Posterior cingulate gyrus (tissue), 11 donors: Measurements from ENCODE around the gene CNOT6L.
"Not testable (repeated sequence)": the region's sequence is repeated elsewhere in the genome, so short reads cannot be mapped to it uniquely, and the experiment has no call there.

ENCODE experiments used
- DNase-seq, 10 donors: peaks; one replicate each; pipeline versions ENCODE4 v3.0.0 to v3.0.0-alpha.2; 2020 to 2021; ENCODE audit warnings: mixed read lengths in 3 of 10
- intact Hi-C: fragments of 100-400 bp; cut with DNase I; formaldehyde crosslinking; loops from one replicate; pipeline ENCODE4 v1.15.1; 2023

The CNOT6L gene

GRCh38 chr4:77783895-77784294 lies 35.3 kb downstream of the CNOT6L start:
- intact Hi-C loops, result no loop called here

GRCh38 chr4:77782102-77782835 lies 36.9 kb downstream of the CNOT6L start:
- intact Hi-C loops, result no loop called here
- no peak for DNase-seq

More at GRCh38 chr4:77783895-77784294, 35.3 kb downstream of the CNOT6L start:
- DNase-seq, result no peak

GRCh38 chr4:77780762-77781161 lies 38.4 kb downstream of the CNOT6L start:
- intact Hi-C loops, DNase-seq: not testable (repeated sequence)

- intact Hi-C loops, result no loop called here
- DNase-seq, result no peak
Observed at GRCh38 chr4:77777135-77777807, 41.9 kb downstream of the CNOT6L start.

GRCh38 chr4:77776182-77777134 lies 42.7 kb downstream of the CNOT6L start:
- intact Hi-C loops, result no loop called here

GRCh38 chr4:77773101-77773500 lies 46.1 kb downstream of the CNOT6L start:
- intact Hi-C loops, result no loop called here
- no peak for DNase-seq

More at GRCh38 chr4:77776182-77777134, 42.7 kb downstream of the CNOT6L start:
- DNase-seq, result no peak

GRCh38 chr4:77771566-77771965 lies 47.6 kb downstream of the CNOT6L start:
- intact Hi-C loops, result no loop called here
- no peak for DNase-seq

- intact Hi-C loops, result no loop called here
- no peak for DNase-seq
Observed at GRCh38 chr4:77765720-77766119, 53.4 kb downstream of the CNOT6L start.

GRCh38 chr4:77762531-77762930 lies 56.6 kb downstream of the CNOT6L start:
- intact Hi-C loops, result no loop called here
- DNase-seq, result no peak

- intact Hi-C loops, result no loop called here
- DNase-seq, result no peak
Observed at GRCh38 chr4:77761595-77761994, 57.6 kb downstream of the CNOT6L start.

- DNase-seq, result no peak
- intact Hi-C loops, result no loop called here
Observed at GRCh38 chr4:77758804-77759203, 60.4 kb downstream of the CNOT6L start.

- DNase-seq, result no peak
- intact Hi-C loops, result no loop called here
Observed at GRCh38 chr4:77751764-77752163, 67.4 kb downstream of the CNOT6L start.

GRCh38 chr4:77745792-77746191 lies 73.4 kb downstream of the CNOT6L start:
- intact Hi-C loops, result no loop called here
- DNase-seq, result no peak

GRCh38 chr4:77742054-77742453 lies 77.1 kb downstream of the CNOT6L start:
- DNase-seq, result no peak
- intact Hi-C loops, result no loop called here

- intact Hi-C loops, result no loop called here
- DNase-seq, result no peak
Observed at GRCh38 chr4:77740480-77740879, 78.7 kb downstream of the CNOT6L start.

GRCh38 chr4:77734928-77735327 lies 84.2 kb downstream of the CNOT6L start:
- DNase-seq, result no peak

GRCh38 chr4:77731656-77732055 lies 87.5 kb downstream of the CNOT6L start:
- intact Hi-C loops, result no loop called here
- no peak for DNase-seq

More at GRCh38 chr4:77734928-77735327, 84.2 kb downstream of the CNOT6L start:
- intact Hi-C loops, result no loop called here

- intact Hi-C loops, result no loop called here
- DNase-seq, result no peak
Observed at GRCh38 chr4:77728420-77728819, 90.7 kb downstream of the CNOT6L start.

- DNase-seq, result no peak
- intact Hi-C loops, result no loop called here
Observed at GRCh38 chr4:77721073-77721472, 98.1 kb downstream of the CNOT6L start.

- DNase-seq, intact Hi-C loops: not testable (repeated sequence)
Observed at GRCh38 chr4:77718500-77718899, 100.7 kb downstream of the CNOT6L start.
